ENCODE results near the gene NPB. TPM values are rescaled to one million over a fixed set of nuclear protein-coding genes. Genes with fewer than 3 reads are reported as not detected.

Gene NPB
- total RNA-seq, 2 experiments from 2014 or later, result 0.47 to 1.0 TPM

DNA sequence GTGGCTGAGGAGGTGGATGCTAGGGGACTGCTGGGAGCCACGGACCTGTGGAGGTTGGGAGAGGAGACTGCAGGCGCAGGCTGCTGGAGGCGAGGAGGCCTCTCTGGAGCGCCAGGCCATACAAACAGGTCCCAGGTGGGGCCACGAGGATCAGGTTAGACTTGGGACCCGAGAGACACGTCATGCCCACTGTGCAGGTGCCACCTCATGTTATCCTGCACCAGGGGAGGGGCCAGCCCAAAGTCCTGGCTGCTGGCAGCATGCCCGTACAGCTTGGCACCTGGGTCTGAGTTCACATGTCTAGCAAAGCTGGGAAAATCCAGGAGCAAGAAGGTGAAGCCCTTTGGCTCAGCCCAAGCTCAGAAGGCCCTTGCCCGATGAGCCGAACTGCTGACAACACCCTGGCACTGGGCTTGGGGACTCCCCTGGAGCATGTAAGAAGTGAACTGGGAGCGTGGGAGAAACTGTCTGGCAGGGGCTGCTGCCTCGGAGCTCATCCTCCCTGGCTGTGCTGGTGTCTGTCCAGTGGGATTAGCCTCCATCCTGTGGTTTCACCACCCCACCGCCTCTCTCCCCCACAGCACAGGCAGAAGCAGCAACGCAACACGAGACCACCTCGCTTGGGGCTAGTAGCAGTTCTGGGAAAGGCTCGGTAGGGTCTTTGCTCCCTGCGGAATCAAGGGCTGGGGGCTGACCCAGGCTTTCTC is 36.2 kb upstream of the NPB start:
- H3K4me3 Mint-ChIP-seq, result peak overlapping the region; percentile 4
- H3K27ac Mint-ChIP-seq, result peak overlapping the region; percentile 71
- H3K27me3 Mint-ChIP-seq, result no peaks in the 10 kb centered on the region
- H3K36me3 Mint-ChIP-seq, result peaks cover 18% of the 10 kb centered on the region
- POLR2A ChIA-PET, result interaction anchor here (1.0 to 1.7 kb wide), 3 partner anchors 14 to 153 kb away, joined by 3 to 6 read pairs (median 5); no protein-coding TSS in a partner anchor
- H3K9me3 Mint-ChIP-seq, result no peaks in the 10 kb centered on the region
- no peak for ATAC-seq (ENCODE audit: low read depth)
- H3K4me1 Mint-ChIP-seq, result peaks cover 27% of the 10 kb centered on the region
- no peak for DNase-seq

DNA sequence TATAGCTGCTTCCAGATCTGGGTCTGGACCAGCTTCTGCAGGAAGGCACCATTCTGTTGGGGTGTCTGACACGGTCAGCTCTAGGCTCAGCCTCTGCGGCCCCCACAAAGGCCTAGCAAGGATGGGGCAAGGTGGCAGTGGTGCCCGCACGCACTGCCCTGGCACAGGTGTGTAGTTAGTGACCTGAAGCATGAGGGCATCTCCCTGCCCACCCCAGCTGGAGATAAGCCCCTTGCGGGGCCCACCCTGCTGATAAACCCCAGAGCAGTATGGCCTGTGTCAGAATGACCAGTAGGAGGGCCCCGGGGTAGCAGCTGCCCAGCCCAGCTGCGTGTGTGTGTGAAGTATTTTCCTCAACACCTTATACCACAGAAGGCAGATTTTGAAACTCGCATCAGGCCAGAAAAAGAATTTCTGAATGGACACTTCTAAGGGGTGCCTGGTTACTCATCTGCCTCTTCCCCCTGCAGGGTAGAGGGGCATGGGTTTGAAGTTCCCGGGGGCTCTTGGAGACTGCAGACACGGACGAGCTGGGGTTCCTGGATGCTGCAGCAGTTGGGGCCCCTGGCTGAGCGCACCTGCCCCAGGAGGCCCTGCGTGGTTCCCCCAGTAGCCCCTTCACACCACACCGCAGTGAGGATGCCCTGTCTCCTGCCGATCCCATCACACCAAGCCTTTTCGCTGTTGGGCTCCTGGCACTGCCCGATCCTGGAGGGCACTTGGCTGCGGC is 35.4 kb upstream of the NPB start:
- peak overlapping the region; percentile 71 for H3K27ac Mint-ChIP-seq
- H3K4me3 Mint-ChIP-seq, result peak overlapping the region; percentile 15
- POLR2A ChIA-PET, result interaction anchor here (0.6 to 1.7 kb wide), 5 partner anchors 13 to 183 kb away, joined by 3 to 8 read pairs (median 6); partner anchors contain the start of genes ARL16 and HGS
- peaks cover 27% of the 10 kb centered on the region for H3K4me1 Mint-ChIP-seq
- ATAC-seq (ENCODE audit: low read depth), result no peak
- DNase-seq, result no peak
- H3K36me3 Mint-ChIP-seq, result peaks cover 18% of the 10 kb centered on the region
- H3K9me3 Mint-ChIP-seq, result no peaks in the 10 kb centered on the region
- no peaks in the 10 kb centered on the region for H3K27me3 Mint-ChIP-seq

DNA sequence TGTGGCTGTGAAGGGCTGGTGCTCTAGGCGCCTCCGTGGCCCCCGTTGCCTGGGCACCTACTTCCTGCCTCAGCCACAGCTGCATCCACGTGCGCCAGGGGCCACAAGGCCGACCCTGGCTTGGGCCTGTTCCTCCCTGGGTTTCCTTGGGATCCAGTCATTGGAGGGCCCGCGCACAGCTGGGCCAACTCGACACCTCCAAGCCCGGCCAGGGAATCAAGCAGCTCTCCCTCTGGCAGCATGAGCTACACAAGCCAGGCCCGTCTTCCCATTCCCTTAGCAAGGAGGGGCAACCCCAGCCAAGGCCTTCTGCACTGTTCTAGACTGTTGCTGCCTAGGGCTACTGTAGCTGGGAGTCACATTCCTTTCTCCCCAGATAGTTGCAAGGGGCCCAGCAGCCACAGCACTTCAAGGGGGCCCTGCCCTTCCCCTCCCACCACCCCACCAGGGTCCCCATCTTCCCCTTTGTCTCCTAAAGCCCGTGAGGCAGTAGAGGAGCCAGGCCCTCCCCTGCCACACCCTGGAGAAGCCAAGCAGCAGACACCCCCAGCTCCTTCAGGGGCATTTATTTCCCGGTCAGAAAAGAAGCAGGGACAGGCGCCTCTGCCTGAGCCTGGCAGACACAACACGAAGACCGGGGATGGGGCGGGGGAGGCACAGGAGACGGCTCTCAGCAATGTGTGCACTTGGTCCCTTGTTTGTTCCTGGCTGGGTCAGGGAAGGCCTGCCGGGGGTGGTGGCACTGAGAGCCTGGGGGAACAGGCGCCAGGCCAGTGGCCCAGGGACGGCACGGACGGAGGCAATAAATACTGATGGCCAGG is 34.7 kb upstream of the NPB start:
- DNase-seq (peak; percentile 54), ATAC-seq (ENCODE audit: low read depth) (no peak)
- H3K36me3 Mint-ChIP-seq, result peaks cover 16% of the 10 kb centered on the region
- H3K4me1 Mint-ChIP-seq, result peaks cover 28% of the 10 kb centered on the region
- peak overlapping the region; percentile 71 for H3K27ac Mint-ChIP-seq
- POLR2A ChIA-PET, result interaction anchor here (0.6 to 1.7 kb wide), 4 partner anchors 13 to 184 kb away, joined by 5 to 8 read pairs (median 6); partner anchors contain the start of genes ARL16 and HGS
- H3K27me3 Mint-ChIP-seq, result no peaks in the 10 kb centered on the region
- H3K4me3 Mint-ChIP-seq, result peak overlapping the region; percentile 15
- H3K9me3 Mint-ChIP-seq, result no peaks in the 10 kb centered on the region

DNA sequence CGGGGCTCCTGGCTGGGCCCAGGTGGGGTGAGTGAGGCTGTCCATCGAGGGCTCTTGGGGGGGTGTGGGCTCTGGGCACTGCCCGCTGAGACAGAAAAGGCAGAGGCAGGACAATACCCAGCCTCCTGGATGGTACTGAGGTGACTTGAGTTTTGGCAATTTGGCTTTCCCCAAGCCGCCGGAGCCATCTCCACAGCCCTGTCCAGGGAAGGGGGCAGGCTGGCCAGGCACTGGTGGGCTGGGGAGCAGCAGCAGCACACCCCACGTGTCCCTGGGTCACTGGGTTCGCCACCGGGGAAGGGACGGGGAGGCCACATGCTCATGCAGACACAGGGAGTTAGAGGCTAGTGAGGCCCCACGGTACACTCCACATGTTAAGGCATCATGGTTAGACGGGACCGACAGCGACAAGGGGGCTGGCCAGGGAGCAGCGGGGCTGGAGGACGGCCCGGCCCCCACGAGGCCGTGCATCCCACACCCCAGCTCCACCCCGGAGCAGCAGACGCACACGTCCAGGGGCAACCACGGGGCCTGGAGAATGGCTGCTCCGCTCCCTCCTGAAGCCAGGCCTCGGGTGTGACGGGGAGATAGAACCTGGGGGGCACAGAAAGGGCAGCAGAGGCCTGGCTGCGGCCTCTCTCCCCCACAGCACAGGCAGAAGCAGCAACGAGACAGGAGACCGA is 33.9 kb upstream of the NPB start:
- POLR2A ChIA-PET, result no interaction called here
- peak overlapping the region; percentile 51 for H3K4me3 Mint-ChIP-seq
- DNase-seq (no peak), ATAC-seq (ENCODE audit: low read depth) (no peak)
- peaks cover 27% of the 10 kb centered on the region for H3K4me1 Mint-ChIP-seq
- no peaks in the 10 kb centered on the region for H3K9me3 Mint-ChIP-seq
- peaks cover 11% of the 10 kb centered on the region for H3K36me3 Mint-ChIP-seq
- no peaks in the 10 kb centered on the region for H3K27me3 Mint-ChIP-seq
- H3K27ac Mint-ChIP-seq, result peak overlapping the region; percentile 71

DNA sequence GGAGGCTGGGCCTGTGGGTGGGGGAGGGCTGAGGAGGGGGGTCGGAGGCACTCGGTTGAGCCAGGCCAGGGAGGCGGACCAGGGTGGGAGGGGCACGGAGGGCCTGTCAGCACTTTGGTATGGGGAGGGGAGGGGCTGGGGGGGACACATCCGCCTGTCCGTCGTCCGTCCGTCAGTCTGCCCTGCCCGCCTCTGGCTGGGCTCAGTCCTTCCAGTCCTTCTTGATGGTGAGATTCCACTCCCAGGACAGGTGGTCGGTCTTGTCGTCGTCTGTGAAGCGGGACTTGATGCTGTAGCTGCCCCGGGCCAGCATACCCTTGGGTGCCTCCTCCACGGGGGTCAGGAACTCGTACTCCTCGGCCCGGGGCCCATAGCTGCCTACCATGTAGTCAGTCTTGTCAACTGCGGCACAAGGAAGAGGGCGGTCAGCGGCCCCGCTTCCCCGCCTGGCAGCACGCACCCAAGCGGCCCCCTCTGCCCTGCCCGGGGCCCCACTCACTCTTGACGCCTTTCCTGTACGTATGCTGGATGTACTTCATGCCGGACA is 33.3 kb upstream of the NPB start:
- Mint-ChIP-seq H3K27ac (peak overlapping the region; percentile 91), H3K36me3 (peaks cover 11% of the 10 kb centered on the region), H3K9me3 (no peaks in the 10 kb centered on the region), H3K4me3 (peak overlapping the region; percentile 90), H3K4me1 (peaks cover 22% of the 10 kb centered on the region), H3K27me3 (no peaks in the 10 kb centered on the region)
- POLR2A ChIA-PET, result interaction anchor here (0.9 to 3.5 kb wide), 9 partner anchors 7 to 166 kb away, joined by 3 to 29 read pairs (median 10); partner anchors contain the start of genes ALYREF, ANAPC11, MCRIP1 and MRPL12
- ATAC-seq (ENCODE audit: low read depth) (no peak), DNase-seq (no peak)

DNA sequence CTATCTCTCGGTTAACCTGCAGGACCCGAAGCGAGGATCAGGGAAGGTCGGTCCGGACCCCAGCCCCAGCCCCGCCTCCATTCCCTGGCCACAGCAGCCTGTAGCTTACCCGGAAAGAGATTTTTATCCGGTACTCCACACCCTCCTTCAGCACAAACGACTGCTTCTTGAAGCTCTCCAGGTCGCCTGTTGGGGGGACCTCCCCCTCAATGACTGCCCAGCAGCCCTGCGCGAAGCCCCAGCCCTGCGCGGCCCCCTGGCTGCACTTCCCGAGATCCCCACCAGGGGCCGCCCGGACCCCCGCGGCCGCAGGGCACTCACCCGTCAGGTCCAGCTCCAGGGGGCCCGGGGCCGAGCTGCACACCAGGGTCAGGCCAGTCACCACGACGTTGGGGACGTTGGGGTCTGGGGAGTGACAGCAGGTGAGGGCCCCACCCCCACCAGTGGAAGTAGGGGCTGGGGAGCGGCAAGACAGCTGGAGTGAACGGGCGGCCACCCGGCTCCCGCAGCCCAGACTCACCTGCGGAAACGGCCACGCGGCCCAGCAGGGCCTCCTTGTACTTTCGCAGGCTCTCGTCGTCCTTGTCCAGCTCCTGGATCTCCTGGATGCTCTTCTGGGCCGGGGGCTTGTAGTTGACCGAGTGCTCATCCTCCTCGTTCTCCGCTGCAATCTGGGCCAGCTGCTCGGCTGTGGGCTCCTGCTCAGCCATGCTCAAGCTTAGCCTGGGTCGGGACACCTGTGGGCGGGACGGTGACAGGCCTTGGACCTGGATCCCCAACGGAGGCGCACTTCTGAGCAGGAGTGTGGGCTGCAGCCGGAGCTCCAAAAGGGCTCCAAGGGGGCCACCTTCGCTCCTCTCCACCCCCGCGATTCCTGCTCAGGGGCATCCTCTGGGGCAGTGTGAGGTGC is 32.6 kb upstream of the NPB start:
- Mint-ChIP-seq H3K4me3 (peak overlapping the region; percentile 90), H3K27me3 (no peaks in the 10 kb centered on the region), H3K9me3 (no peaks in the 10 kb centered on the region), H3K4me1 (peaks cover 20% of the 10 kb centered on the region), H3K27ac (peak overlapping the region; percentile 91), H3K36me3 (peaks cover 11% of the 10 kb centered on the region)
- no peak for ATAC-seq (ENCODE audit: low read depth)
- POLR2A ChIA-PET, result interaction anchor here (0.6 to 3.5 kb wide), 16 partner anchors 8 to 358 kb away, joined by 3 to 29 read pairs (median 5); partner anchors contain the start of genes ALYREF, ANAPC11, ARL16 and HGS
- peak; percentile 74 for DNase-seq

DNA sequence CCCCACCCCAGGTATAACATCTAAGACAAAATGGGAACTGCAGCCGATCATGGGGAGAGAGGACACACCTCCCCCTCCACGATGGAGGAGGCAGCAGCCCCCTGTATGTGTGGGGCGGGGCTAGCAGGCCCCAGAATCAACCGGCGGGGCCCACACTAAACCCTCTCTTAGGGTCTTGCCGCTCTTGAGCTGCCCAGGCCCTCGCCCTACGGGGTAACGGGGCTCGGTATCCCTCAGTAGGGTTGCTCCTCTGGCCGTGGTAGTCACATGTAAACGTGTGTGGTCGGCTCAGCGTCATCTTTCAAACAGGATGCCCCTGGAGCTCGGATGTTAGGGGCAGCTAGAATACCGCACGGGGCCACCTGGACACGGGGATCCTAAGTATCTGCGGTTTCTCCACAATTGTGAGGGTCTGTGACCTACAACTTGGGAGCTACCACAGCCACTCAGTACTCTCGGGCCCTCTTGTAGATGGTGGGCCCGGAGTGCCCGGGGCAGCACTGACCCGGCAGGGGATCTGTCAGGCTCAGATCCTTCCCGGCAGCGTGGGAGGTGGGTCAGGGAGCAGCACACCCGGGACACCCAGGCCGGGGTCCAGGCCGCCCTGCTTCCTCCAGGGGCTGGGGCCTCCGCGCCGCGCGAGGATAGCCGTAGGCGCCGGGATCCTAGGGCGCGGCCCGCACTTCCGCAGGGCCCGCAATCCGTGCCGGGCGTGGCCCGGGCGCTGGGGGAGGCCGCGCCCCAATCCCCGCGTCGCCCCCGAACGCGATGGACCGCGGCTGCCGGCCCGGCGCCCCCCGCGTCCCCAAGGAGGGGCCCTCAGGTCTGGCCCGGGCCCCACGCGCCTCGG is 31.7 kb upstream of the NPB start:
- POLR2A ChIA-PET, result interaction anchor here (0.6 to 3.5 kb wide), 13 partner anchors 9 to 359 kb away, joined by 3 to 29 read pairs (median 5); partner anchors contain the start of genes ALYREF, ANAPC11, ARL16 and HGS
- Mint-ChIP-seq H3K4me3 (peak overlapping the region; percentile 90), H3K27me3 (no peaks in the 10 kb centered on the region), H3K27ac (peak overlapping the region; percentile 91), H3K36me3 (peaks cover 11% of the 10 kb centered on the region), H3K9me3 (no peaks in the 10 kb centered on the region), H3K4me1 (peaks cover 20% of the 10 kb centered on the region)
- peak; percentile 76 for DNase-seq
- peak; percentile 46 for ATAC-seq (ENCODE audit: low read depth)

DNA sequence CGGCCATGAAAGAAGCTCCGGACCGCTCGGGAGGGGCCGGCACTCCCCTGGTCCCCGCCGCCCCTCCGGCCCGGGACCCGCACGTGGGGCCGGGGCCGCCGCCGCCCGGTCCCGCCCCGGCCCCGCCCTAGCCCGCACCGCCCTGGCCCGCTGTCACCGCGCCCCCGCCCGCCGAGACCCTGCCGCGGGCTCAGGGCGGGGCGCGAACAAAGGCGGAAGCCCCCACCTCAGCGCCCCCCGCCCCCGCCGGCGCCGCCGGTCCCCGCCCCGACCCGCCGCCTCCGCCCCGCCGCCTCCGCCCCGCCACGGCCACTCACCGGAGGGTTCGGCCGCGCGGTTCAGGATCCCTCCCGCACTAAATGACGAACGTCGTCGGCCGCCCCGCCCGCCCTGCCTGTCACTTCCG is 31.1 kb upstream of the NPB start, which contains the start of gene ARHGDIA:
TSS of gene ARHGDIA (minus strand) at position 357 of the 406 bp plus-strand sequence. CDS start 1,407 bp downstream, outside the sequence.
- DNase-seq (no peak), ATAC-seq (ENCODE audit: low read depth) (peak; percentile 55)
- Mint-ChIP-seq H3K36me3 (peaks cover 8% of the 10 kb centered on the region), H3K27me3 (no peaks in the 10 kb centered on the region), H3K27ac (peak within 1 kb of the TSS; percentile 97), H3K9me3 (no peaks in the 10 kb centered on the region), H3K4me1 (peaks cover 20% of the 10 kb centered on the region), H3K4me3 (peak within 1 kb of the TSS; percentile 90)
- POLR2A ChIA-PET, result interaction anchor here (1.0 to 3.5 kb wide), 12 partner anchors 9 to 360 kb away, joined by 3 to 29 read pairs (median 7); partner anchors contain the start of genes ALYREF, ANAPC11, ARL16 and HGS

DNA sequence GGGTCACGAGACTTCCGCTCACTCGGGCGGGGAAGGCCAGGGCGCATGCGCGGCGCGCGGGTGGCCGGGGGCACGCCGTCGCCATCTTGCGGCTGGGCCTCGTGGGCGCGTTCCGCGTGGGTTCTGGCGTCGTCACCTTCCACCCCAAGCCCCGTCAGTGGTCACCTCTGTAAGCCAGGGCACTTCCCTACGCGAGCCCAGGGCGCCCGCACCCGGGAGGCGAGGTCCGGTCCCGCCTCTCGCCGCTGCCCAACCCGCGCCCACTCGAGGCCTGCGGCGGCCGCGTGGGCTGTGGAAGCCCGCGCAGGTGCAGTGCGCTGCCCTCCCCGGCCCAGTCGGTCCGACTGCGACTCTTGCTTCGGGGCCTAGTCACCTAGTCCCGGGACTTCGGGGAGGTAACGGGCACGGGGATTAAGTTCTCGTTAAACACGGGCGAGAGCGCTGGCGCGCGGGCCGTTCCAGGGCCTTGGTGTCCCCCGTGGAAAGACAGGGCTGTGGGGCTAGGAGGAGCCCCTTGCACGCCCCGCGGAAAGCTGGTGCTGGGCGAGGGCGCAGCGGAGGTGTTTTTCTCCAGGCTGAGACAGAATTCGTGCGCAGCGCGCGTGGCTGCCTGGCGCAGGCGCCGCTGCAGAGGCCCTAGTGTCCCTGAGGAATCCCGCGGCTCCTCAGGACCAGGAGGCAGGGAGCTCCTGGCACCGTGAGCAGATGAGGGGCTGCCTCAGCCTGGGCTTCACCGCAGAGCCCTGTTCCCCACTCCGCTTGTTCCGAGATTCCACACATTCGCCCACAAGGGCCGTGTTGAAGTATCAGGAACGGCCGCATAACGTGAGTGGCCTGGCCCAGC is 30.4 kb upstream of the NPB start:
- peak overlapping the region; percentile 97 for H3K27ac Mint-ChIP-seq
- H3K36me3 Mint-ChIP-seq, result peaks cover 8% of the 10 kb centered on the region
- POLR2A ChIA-PET, result interaction anchor here (0.6 to 3.5 kb wide), 18 partner anchors 8 to 1607 kb away, joined by 3 to 29 read pairs (median 6); partner anchors contain the start of genes ALYREF, ANAPC11, MAFG and MCRIP1
- no peaks in the 10 kb centered on the region for H3K27me3 Mint-ChIP-seq
- H3K4me3 Mint-ChIP-seq, result peak overlapping the region; percentile 88
- H3K9me3 Mint-ChIP-seq, result no peaks in the 10 kb centered on the region
- DNase-seq, result peak; percentile 99
- H3K4me1 Mint-ChIP-seq, result peaks cover 20% of the 10 kb centered on the region
- peak; percentile 17 for ATAC-seq (ENCODE audit: low read depth)

DNA sequence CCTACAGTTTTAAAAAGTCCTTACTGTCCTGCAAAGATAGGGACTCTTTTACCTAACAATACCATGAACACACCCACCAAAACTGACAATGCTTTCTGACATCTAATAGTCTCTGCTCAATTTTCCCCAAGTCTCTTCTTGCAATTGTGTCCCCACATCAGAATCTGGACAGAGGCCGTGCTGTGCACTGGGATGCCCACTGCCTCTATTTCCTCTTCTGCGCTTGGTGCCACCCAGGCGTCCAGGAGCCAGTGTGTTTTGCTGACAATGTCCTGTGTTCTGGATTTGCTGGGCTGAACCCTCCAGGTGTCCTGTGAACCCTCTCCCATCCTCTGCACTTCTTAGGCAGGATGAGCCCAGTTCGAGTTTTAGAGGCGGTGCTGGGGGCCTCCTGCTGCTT is 24.5 kb upstream of the NPB start:
- no peaks in the 10 kb centered on the region for H3K27me3 Mint-ChIP-seq
- H3K4me1 Mint-ChIP-seq, result peaks cover 9% of the 10 kb centered on the region
- ATAC-seq (ENCODE audit: low read depth) (no peak), DNase-seq (no peak)
- peaks cover 27% of the 10 kb centered on the region for H3K36me3 Mint-ChIP-seq
- POLR2A ChIA-PET, result interaction anchor here (0.6 to 0.8 kb wide), 3 partner anchors 10 to 49 kb away, joined by 5 to 6 read pairs (median 5); no protein-coding TSS in a partner anchor
- H3K27ac Mint-ChIP-seq, result no peak overlapping the region
- no peak overlapping the region for H3K4me3 Mint-ChIP-seq
- H3K9me3 Mint-ChIP-seq, result no peaks in the 10 kb centered on the region

All from activated naive CD8-positive, alpha-beta T cell treated with anti-CD3 and anti-CD28 coated beads, Interleukin-2, amount 10 ng/mL, durations not matched to agents 7 days and 5 days (primary cell).